Endodermal cell (in vitro differentiated cells): ENCODE measurements around the gene EIPR1. TPM values are rescaled to one million over a fixed set of nuclear protein-coding genes. Genes with fewer than 3 reads are reported as not detected.

Experiments used
- DNase-seq: peaks from one replicate; pipeline ENCODE4 v3.0.0-alpha.2; 2017
- H3K27ac ChIP-seq: 2 replicates; pipeline ENCODE4 v1.5.1; 2013; ENCODE audit warnings: mild to moderate bottlenecking, low read depth, low read length, moderate library complexity
- H3K27me3 ChIP-seq: 2 replicates; pipeline ENCODE4 v1.6.1; 2013; ENCODE audit warnings: mild to moderate bottlenecking, low read length, moderate library complexity; ENCODE audit not compliant: insufficient read depth, control insufficient read depth, poor library complexity, severe bottlenecking
- H3K36me3 ChIP-seq: 2 replicates; pipeline ENCODE4 v1.7.0; 2013; ENCODE audit warnings: mild to moderate bottlenecking, low read length, moderate library complexity; ENCODE audit not compliant: control insufficient read depth, insufficient read depth
- H3K4me1 ChIP-seq: one replicate; pipeline ENCODE4 v1.7.0; 2013; ENCODE audit warnings: low read length; ENCODE audit not compliant: control insufficient read depth, insufficient read depth
- H3K4me3 ChIP-seq: 2 replicates; pipeline ENCODE4 v1.5.1; 2013; ENCODE audit warnings: mild to moderate bottlenecking, low read length, moderate library complexity
- H3K9ac ChIP-seq: 2 replicates; pipeline ENCODE4 v1.6.1; 2013; ENCODE audit warnings: mild to moderate bottlenecking, low read length, moderate library complexity; ENCODE audit not compliant: poor library complexity, severe bottlenecking; ENCODE audit errors: extremely low read depth
- H3K9me3 ChIP-seq: 2 replicates; pipeline ENCODE4 v1.6.1; 2013; ENCODE audit warnings: mild to moderate bottlenecking, low read length, moderate library complexity; ENCODE audit not compliant: control insufficient read depth
- H3K27ac Mint-ChIP-seq: 2 replicates; pipeline ENCODE4 v1.8.0; 2020; ENCODE audit warnings: mixed read lengths
- H3K27me3 Mint-ChIP-seq: 2 replicates; pipeline ENCODE4 v1.8.0; 2021; ENCODE audit warnings: mild to moderate bottlenecking, mixed read lengths; ENCODE audit not compliant: insufficient read depth
- H3K36me3 Mint-ChIP-seq: 2 replicates; pipeline ENCODE4 v1.8.0; 2020; ENCODE audit warnings: low read depth, mixed read lengths
- H3K4me1 Mint-ChIP-seq: 2 replicates; pipeline ENCODE4 v1.8.0; 2020; ENCODE audit warnings: mixed read lengths
- H3K4me3 Mint-ChIP-seq: 2 replicates; pipeline ENCODE4 v1.8.0; 2020; ENCODE audit warnings: mild to moderate bottlenecking, moderate library complexity, mixed read lengths
- H3K9me3 Mint-ChIP-seq: 2 replicates; pipeline ENCODE4 v1.8.0; 2020; ENCODE audit warnings: mild to moderate bottlenecking, mixed read lengths
- CTCF ChIP-seq: fragments of 200-600 bp; sonication (generic); conservative IDR thresholded peaks from 2 replicates; pipeline ENCODE4 v1.5.0; 2021; ENCODE audit warnings: antibody characterized with exemption, mild to moderate bottlenecking
- WGBS, 2 experiments: methylation state at CpG; one replicate each; pipeline versions ENCODE4 v1.1.5 to v1.1.7; 2013; ENCODE audit warnings: missing lambda C conversion rate in 2 of 2, mixed read lengths in 1 of 2; ENCODE audit not compliant: insufficient coverage in 1 of 2, insufficient read length in 1 of 2; 5-methylcytosine and 5-hydroxymethylcytosine counted together
- total RNA-seq, 2 donors: library from RNA; stranded (reverse); fragmentation: NEBNext Ultra II Directional in 1 of 2; extraction: Animal tissue kit (Norgen Biotek cat#: 25700) in 1 of 2; gene quantifications; 2 replicates in 1 of 2; 3 replicates in 1 of 2; pipeline ENCODE4 v1.2.1, GENCODE V29; 2021

EIPR1 gene
- total RNA-seq, 2 donors from 2014 or later, result 30.1 to 36.8 TPM

- no peak overlapping the region for H3K27ac ChIP-seq
- Mint-ChIP-seq H3K4me3 (no peak overlapping the region), H3K4me1 (no peaks in the 10 kb centered on the region), H3K27ac (no peak overlapping the region), H3K27me3 (no peaks in the 10 kb centered on the region), H3K9me3 (peaks cover 10% of the 10 kb centered on the region), H3K36me3 (peaks cover 27% of the 10 kb centered on the region)
- WGBS, 2 experiments, result 98 to 100% methylated on average over 7 of the region's 7 CpGs
- no peak for TF ChIP-seq CTCF
- no peak overlapping the region for H3K9ac ChIP-seq
- no peaks in the 10 kb centered on the region for H3K9me3 ChIP-seq
- no peaks in the 10 kb centered on the region for H3K27me3 ChIP-seq
- DNase-seq, result no peak
- no peaks in the 10 kb centered on the region for H3K4me1 ChIP-seq
- no peak overlapping the region for H3K4me3 ChIP-seq
- peaks cover 16% of the 10 kb centered on the region for H3K36me3 ChIP-seq
Observed at GRCh38 chr2:3326182-3326537, 51.5 kb downstream of the EIPR1 start.

- H3K36me3 ChIP-seq, result peaks cover 11% of the 10 kb centered on the region
- H3K4me1 Mint-ChIP-seq, result no peaks in the 10 kb centered on the region
Observed at GRCh38 chr2:3325458-3326181, 52.0 kb downstream of the EIPR1 start.

GRCh38 chr2:3324404-3325281, 53.0 kb downstream of the EIPR1 start:
- H3K9ac ChIP-seq, result no peak overlapping the region
- no peaks in the 10 kb centered on the region for H3K4me1 Mint-ChIP-seq
- H3K27me3 ChIP-seq, result no peaks in the 10 kb centered on the region
- no peaks in the 10 kb centered on the region for H3K9me3 Mint-ChIP-seq
- no peak for TF ChIP-seq CTCF
- H3K9me3 ChIP-seq, result no peaks in the 10 kb centered on the region
- 95 to 96% methylated on average over 25 to 34 of the region's 34 CpGs for WGBS, 2 experiments
- H3K4me1 ChIP-seq, result no peaks in the 10 kb centered on the region
- H3K27ac ChIP-seq, result no peak overlapping the region
- no peak for DNase-seq
- H3K4me3 ChIP-seq, result no peak overlapping the region
- no peak overlapping the region for H3K4me3 Mint-ChIP-seq
- H3K27ac Mint-ChIP-seq, result peak overlapping the region; percentile 13
- peaks cover 5% of the 10 kb centered on the region for H3K36me3 ChIP-seq
- H3K27me3 Mint-ChIP-seq, result no peaks in the 10 kb centered on the region
- H3K36me3 Mint-ChIP-seq, result peaks cover 14% of the 10 kb centered on the region

More at GRCh38 chr2:3325458-3326181, 52.0 kb downstream of the EIPR1 start:
- Histone ChIP-seq H3K27ac (no peak overlapping the region), H3K9ac (no peak overlapping the region), H3K9me3 (no peaks in the 10 kb centered on the region), H3K27me3 (no peaks in the 10 kb centered on the region), H3K4me3 (no peak overlapping the region), H3K4me1 (no peaks in the 10 kb centered on the region)
- no peak for TF ChIP-seq CTCF
- H3K27ac Mint-ChIP-seq, result no peak overlapping the region
- peaks cover 5% of the 10 kb centered on the region for H3K9me3 Mint-ChIP-seq
- no peak overlapping the region for H3K4me3 Mint-ChIP-seq
- H3K36me3 Mint-ChIP-seq, result peaks cover 21% of the 10 kb centered on the region
- H3K27me3 Mint-ChIP-seq, result no peaks in the 10 kb centered on the region
- no peak for DNase-seq
- 87 to 94% methylated on average over 6 to 11 of the region's 11 CpGs for WGBS, 2 experiments
